CD4-positive, alpha-beta T cell treated with Interferon alpha-2 for 1 hour (primary cell): ENCODE measurements around the gene ADORA2A.
A peak's percentile ranks its signal among the peaks of the same experiment; 100 is the strongest.

ENCODE experiments used
- DNase-seq, 2 donors: peaks; one replicate each; pipeline ENCODE4 v3.0.0-alpha.2; 2020 to 2022

Gene ADORA2A

GRCh38 chr22:24433828-24434470 lies 6.5 kb downstream of the ADORA2A start:
- DNase-seq, result peak in 1 of 2 donors; percentile 75

- DNase-seq, result peak; percentile 76 to 84
Measured at GRCh38 chr22:24434471-24435322, 7.3 kb downstream of the ADORA2A start.

GRCh38 chr22:24435323-24435645 lies 7.9 kb downstream of the ADORA2A start:
- DNase-seq, result no peak

GRCh38 chr22:24435861-24436371 lies 8.5 kb downstream of the ADORA2A start:
- no peak for DNase-seq

GRCh38 chr22:24436553-24436952 lies 9.2 kb downstream of the ADORA2A start:
- DNase-seq, result no peak

GRCh38 chr22:24437091-24437490 lies 9.7 kb downstream of the ADORA2A start:
- DNase-seq, result no peak

- DNase-seq, result peak in 1 of 2 donors; percentile 24
Measured at GRCh38 chr22:24437741-24438328, 10.4 kb downstream of the ADORA2A start.

- peak in 1 of 2 donors; percentile 55 for DNase-seq
Measured at GRCh38 chr22:24440270-24440717, 12.9 kb downstream of the ADORA2A start.

GRCh38 chr22:24440718-24441405 lies 13.5 kb downstream of the ADORA2A start:
- DNase-seq, result no peak

GRCh38 chr22:24441406-24442351 lies 14.3 kb downstream of the ADORA2A start:
- no peak for DNase-seq

- no peak for DNase-seq
Measured at GRCh38 chr22:24442352-24442744, 14.9 kb downstream of the ADORA2A start.

- no peak for DNase-seq
Measured at GRCh38 chr22:24443668-24444067, 16.3 kb downstream of the ADORA2A start.

- no peak for DNase-seq
Measured at GRCh38 chr22:24444251-24444650, 16.9 kb downstream of the ADORA2A start.

- no peak for DNase-seq
Measured at GRCh38 chr22:24444729-24445466, 17.5 kb downstream of the ADORA2A start.

- no peak for DNase-seq
Measured at GRCh38 chr22:24445481-24446259, 18.3 kb downstream of the ADORA2A start.

- no peak for DNase-seq
Measured at GRCh38 chr22:24446260-24446611, 18.8 kb downstream of the ADORA2A start.

GRCh38 chr22:24450610-24451009 lies 23.2 kb downstream of the ADORA2A start:
- DNase-seq, result no peak

GRCh38 chr22:24451162-24451561 lies 23.8 kb downstream of the ADORA2A start:
- DNase-seq, result no peak

GRCh38 chr22:24453853-24454252 lies 26.5 kb downstream of the ADORA2A start:
- no peak for DNase-seq

GRCh38 chr22:24455039-24455438 lies 27.6 kb downstream of the ADORA2A start:
- DNase-seq, result no peak
